Right lobe of liver (tissue), 4 donors: ENCODE results near the gene TAOK1.

Experiments used
- CTCF ChIP-seq, 4 donors: fragments of 200-600 bp in 3 of 4; fragments of 450-650 bp in 1 of 4; IDR thresholded peaks; one replicate each; pipeline versions ENCODE4 v1.5.1 to v1.8.0; 2016 to 2022; ENCODE audit warnings: antibody characterized with exemption in 4 of 4, mild to moderate bottlenecking in 2 of 4
- POLR2A ChIP-seq: fragments of 450-650 bp; IDR thresholded peaks from one replicate; pipeline ENCODE4 v1.6.1; 2017; ENCODE audit warnings: antibody characterized with exemption, mild to moderate bottlenecking
- donor health status: DM: no; HTN: no; CAD: no.
- donor health status: DM: no; HTN: no; CAD: no.
- donor health status: DM: no; HTN: yes; CAD: no.

GRCh38 chr17:29505836-29506235 lies 115.7 kb downstream of the TAOK1 start:
- TF ChIP-seq CTCF (IDR thresholded peaks at IDR 0.05): no peak
- TF ChIP-seq POLR2A: no peak
